GM08714 (cell line): Measurements from ENCODE around the gene NUDT4.
"Not testable (repeated sequence)": the region's sequence is repeated elsewhere in the genome, so short reads cannot be mapped to it uniquely, and the experiment has no call there.

Experiments used
- H3K4me3 ChIP-seq: fragments of 200-500 bp; sonication (Bioruptor generic); 2 replicates; pipeline ENCODE4 v1.5.1; 2014; ENCODE audit warnings: mild to moderate bottlenecking, low read length, inconsistent platforms
- ZNF274 ChIP-seq: IDR thresholded peaks from 2 replicates; pipeline ENCODE4 v1.6.1; 2012; ENCODE audit warnings: mild to moderate bottlenecking, low read depth, low read length

NUDT4 gene

GRCh38 chr12:93425736-93426411 is 48.1 kb downstream of the NUDT4 start:
- no peak overlapping the region for H3K4me3 ChIP-seq
- no peak for TF ChIP-seq ZNF274

- no peak for TF ChIP-seq ZNF274
- peak overlapping the region; percentile 24; the same call in 1 of the 2 replicates for H3K4me3 ChIP-seq
Measured at GRCh38 chr12:93426412-93426805, 48.7 kb downstream of the NUDT4 start.

GRCh38 chr12:93427779-93428564 is 50.2 kb downstream of the NUDT4 start:
- no peak overlapping the region for H3K4me3 ChIP-seq
- no peak for TF ChIP-seq ZNF274

- H3K4me3 ChIP-seq: no peak overlapping the region
- TF ChIP-seq ZNF274: no peak
Measured at GRCh38 chr12:93429448-93429847, 51.7 kb downstream of the NUDT4 start.

- no peak for TF ChIP-seq ZNF274
- no peak overlapping the region for H3K4me3 ChIP-seq
Measured at GRCh38 chr12:93429852-93430251, 52.1 kb downstream of the NUDT4 start.

- TF ChIP-seq ZNF274: no peak
- H3K4me3 ChIP-seq: no peak overlapping the region
Measured at GRCh38 chr12:93430280-93430679, 52.6 kb downstream of the NUDT4 start.

- not testable (repeated sequence) for H3K4me3 ChIP-seq
Measured at GRCh38 chr12:93432031-93432430, 54.3 kb downstream of the NUDT4 start.

GRCh38 chr12:93434256-93434865 is 56.6 kb downstream of the NUDT4 start:
- no peak for TF ChIP-seq ZNF274
- H3K4me3 ChIP-seq: peak overlapping the region; percentile 60

- peak overlapping the region; percentile 25 for H3K4me3 ChIP-seq
Measured at GRCh38 chr12:93438266-93439050, 60.7 kb downstream of the NUDT4 start.

GRCh38 chr12:93440043-93440835 is 62.5 kb downstream of the NUDT4 start:
- no peak for TF ChIP-seq ZNF274

More at GRCh38 chr12:93438266-93439050, 60.7 kb downstream of the NUDT4 start:
- TF ChIP-seq ZNF274: no peak

GRCh38 chr12:93441081-93441616 is 63.4 kb downstream of the NUDT4 start:
- TF ChIP-seq ZNF274: no peak
- peak overlapping the region; percentile 99 for H3K4me3 ChIP-seq

More at GRCh38 chr12:93440043-93440835, 62.5 kb downstream of the NUDT4 start:
- peak overlapping the region; percentile 99 for H3K4me3 ChIP-seq

- TF ChIP-seq ZNF274: no peak
- peak within 1 kb of the TSS; percentile 99 for H3K4me3 ChIP-seq
Measured at GRCh38 chr12:93441617-93442410, 64.1 kb downstream of the NUDT4 start, which contains the start of gene UBE2N. UBE2N (minus strand) TSS chr12:93441947; CDS start chr12:93441884, 63 bp downstream.
